IPS-NIHi7 (cell line): ENCODE data around the gene C9orf78.
"Not testable (repeated sequence)": the region's sequence is repeated elsewhere in the genome, so short reads cannot be mapped to it uniquely, and the experiment has no call there.

Experiments
- DNase-seq: peaks from one replicate; pipeline ENCODE4 v3.0.0; 2012; ENCODE audit warnings: mixed read lengths; ENCODE audit errors: extremely low spot score

C9orf78 gene

DNA sequence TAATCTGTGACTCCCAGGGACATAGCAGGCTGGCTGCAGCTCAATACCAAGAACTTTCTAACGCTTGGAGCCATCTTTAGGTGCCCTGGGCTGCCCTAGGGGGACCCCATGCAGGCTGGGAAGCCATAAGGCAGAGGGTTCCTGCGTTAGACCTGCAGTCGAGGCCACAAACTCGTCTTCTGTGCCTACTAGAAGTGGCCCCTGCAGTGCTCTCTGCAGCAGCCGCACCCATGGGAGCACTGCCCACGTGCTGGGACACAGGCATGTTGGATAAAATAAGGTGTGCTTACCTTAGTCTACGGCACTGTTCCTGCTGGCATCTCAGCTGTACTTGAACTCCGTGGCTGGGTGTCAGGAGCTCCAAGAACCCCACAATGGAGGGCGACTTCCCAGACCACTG, 22.7 kb downstream of the C9orf78 start:
- DNase-seq = no peak

DNA sequence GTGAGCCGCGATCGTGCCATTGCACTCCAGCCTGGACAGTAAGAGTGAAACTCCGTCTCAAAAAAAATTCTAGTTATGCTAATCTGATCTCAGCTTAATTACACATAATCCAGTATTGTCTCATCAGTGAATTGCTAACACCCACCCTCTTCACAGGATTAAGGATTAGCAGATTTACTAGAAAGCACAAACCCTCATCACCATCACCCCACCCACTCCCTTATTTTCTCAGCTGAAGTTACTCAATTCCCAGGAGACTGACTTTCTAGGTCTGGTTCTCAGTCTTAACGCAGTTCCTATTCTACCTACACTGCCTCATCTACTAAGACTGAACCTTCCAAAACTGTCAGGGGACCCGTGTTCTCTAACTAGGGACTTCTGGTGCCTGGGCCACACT, 23.1 kb downstream of the C9orf78 start:
- DNase-seq = no peak

DNA sequence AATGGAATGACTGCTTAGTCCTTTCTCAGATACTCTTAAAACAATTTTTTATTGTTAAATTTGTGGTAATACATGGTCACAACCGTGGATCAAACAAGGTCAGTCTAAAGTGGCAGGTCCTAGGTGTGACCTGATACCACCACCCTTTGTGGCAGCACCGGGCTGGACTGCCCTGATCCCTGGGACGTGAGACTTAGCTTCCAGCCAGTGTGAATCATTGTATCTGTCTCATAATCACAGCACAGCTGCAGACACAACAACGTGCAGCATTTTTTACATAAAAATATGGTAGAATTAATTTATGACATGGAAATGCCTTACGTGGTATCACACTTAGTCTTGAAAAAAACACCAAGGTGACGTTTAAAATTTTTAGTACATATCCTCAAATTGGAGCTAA, 24.3 kb downstream of the C9orf78 start:
- no peak for DNase-seq

DNA sequence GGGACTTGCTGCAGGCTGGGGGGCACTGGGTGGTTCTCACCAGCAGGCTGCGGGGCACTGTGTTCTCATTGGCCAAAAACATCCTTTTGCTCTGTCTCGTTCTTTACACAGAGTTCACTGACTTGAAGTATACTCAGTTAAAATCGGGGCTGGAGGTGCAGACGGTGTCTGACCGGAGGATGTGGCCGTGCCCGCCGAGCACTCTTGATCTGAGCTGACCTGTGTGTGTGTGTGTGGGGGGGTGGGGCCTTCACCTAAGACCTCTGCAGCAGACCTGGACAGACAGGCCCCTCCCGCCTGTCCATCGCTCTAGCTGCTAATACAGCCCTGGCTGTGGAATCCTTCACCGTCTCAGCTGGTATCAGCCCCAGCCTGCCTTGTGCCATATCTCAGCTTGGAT, 25.0 kb downstream of the C9orf78 start:
- DNase-seq = no peak

DNA sequence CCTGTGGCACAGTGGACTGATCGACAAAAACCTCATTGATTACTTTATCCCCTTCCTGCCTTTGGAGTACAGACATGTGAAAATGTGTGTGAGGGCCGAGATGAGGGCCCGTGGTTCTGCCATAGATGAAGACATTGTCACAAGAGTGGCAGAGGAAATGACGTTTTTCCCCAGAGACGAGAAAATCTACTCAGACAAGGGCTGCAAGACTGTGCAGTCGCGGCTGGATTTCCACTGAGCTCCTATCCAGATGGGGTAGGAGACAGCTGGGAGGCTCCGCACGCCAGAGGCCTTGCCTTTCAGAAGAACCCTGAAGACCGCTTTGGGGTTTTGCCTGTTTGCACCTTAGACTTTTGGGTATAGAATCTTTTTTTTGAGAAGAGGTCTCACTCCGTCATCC, 25.7 kb downstream of the C9orf78 start:
- DNase-seq = no peak

DNA sequence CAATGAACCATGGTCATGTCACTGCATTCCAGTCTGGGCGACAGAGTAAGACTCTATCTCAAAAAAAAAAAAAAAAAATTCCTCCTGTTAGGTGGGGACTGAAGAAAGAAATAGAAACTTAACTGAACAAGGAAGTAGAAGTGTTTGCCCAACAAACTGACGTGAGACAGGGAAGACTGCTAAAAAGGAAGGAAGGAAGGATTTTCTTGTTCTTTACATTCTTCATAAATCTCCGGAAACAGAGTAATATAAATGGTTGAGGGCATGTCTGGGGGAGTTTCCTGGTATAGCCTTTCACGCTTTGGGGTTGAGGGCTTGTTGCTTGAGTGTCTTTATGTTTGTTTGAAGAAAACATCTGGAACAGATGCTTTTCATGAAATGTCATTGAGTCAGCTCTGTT, 29.0 kb downstream of the C9orf78 start:
- no peak for DNase-seq

DNA sequence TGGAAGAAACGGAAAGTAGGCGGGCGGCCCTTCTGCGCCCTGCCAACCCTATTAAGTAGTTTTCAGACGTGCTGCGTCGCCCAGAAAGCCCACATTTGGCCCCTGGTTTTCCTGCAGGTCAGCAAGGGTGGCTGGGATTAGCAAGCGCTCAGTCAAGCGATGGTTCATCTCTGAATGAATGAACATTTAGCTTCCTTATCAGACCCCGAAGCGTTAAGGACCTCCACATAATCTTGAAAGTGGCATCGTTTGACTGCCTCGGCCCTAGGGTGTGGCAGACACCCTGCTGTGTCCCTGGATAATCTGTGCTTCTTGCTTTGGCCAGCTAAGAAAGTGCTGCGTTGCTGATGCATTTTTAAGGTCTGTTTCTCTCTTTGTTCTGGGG, 31.4 kb downstream of the C9orf78 start:
- DNase-seq = no peak

DNA sequence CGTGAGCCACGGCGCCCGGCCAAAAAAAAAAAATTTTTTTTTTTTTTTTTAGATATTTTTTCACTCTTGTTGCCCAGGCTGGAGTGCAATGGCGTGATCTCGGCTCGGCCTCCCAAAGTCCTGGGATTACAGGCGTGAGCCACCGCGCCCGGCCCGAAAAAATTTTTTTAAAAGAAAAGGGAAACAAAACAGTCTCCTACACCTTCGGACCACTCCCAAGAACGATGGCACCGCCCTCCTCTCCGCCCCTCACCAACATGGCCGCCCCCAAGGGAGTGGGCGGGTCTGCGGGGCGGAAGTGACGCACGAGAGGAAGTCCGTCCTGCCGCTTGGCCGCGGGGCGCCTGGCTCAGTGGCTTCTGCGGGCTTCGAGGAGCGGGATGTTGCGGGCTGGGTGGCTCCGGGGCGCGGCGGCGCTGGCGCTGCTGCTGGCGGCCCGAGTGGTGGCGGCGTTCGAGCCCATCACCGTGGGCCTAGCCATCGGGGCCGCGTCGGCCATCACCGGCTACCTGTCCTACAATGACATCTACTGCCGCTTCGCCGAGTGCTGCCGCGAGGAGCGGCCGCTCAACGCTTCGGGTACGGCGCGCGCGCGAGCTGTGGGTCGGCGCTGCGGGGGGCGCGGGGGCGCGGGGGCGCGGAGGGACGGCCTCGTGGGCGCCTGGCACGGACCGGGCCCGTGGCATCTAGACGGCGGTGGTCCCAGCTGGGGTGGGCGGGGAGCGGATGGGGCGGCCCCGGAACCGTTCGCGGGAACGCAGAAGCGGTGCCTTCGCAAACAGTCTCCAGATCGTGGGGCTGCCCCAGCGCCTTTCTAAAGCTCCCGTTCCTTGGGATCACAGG, 32.0 kb downstream of the C9orf78 start, which contains the start of gene TOR1B:
Gene TOR1B, plus strand, starts transcription at position 352 of the 843 bp plus-strand sequence. Its CDS starts 29 bp downstream, at position 381.
- peak; percentile 95 for DNase-seq

DNA sequence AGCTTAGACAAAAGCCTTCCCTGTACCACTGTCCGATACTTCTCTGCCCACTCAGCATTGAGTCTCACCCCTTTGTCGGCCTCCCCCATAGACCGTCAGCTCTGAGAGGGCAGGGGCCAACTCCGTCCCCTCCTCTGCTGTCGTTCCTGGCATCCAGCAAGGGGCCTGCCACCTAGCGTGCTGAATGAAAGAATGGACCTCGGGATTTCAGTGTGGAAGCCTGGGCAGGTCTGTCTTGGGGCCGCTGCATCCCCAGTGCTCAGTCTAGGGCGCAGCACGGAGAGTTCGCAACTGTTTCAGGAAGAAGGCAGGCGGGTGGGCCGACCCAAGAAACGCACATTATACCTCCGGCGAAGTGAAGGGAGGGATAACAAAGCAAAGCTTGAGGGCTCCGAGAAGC, 33.6 kb downstream of the C9orf78 start:
- no peak for DNase-seq

DNA sequence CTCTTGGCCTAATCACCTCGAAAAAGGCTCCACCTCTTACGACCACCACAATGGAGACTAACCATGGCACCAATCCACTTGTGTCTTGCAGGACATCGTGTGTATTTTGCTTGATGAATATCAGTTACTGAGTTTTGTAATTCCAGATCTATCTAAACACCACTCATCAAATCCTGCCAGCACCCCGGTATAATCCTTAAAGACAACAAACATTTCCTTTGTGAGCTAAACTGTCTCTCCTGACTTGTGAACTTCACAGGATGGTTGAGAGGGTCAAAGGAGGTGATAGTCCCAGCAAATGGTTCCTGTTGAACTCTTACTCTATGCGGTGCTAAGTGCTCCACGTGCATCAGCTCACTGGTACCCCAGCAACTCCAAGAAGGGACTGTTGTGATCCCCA, 36.1 kb downstream of the C9orf78 start:
- DNase-seq = no peak

DNA sequence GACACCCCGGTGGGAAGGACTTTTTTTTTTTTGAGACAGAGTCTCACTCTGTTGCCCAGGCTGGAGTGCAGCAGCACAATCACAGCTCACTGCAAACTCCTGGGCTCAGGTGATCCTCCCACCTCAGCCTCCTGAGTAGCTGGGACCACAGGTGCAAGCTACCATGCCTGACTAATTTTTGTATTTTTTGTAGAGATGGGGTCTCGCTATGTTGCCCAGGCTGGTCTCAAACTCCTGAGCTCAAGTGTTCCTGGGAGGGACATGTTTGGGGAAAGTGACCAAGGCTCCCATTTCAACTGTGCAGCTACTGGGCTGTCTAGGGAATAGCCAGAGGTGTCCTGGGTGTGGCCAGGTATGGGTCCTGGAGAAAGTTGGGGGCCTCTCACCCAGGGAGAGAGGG, 39.0 kb downstream of the C9orf78 start:
- not testable (repeated sequence) for DNase-seq

DNA sequence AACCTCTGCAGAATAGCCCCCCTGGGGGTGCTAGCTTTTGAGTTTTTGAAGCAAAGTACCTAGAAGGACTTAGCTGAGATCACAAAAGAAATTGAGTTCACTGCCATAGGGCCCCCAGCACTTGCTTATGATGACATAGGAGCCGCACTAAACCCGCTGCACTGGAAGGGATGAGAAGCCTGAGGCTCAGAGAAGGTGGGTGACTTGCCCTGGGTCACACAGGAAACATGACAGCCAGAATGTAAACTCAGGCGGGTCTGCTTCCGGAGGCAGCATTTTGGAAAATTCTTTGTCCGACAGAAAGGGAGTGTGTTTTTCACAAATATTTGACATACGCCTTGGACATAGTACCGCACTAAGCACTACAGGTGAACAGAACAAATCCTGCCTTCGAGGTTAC, 40.5 kb downstream of the C9orf78 start:
- DNase-seq = no peak

DNA sequence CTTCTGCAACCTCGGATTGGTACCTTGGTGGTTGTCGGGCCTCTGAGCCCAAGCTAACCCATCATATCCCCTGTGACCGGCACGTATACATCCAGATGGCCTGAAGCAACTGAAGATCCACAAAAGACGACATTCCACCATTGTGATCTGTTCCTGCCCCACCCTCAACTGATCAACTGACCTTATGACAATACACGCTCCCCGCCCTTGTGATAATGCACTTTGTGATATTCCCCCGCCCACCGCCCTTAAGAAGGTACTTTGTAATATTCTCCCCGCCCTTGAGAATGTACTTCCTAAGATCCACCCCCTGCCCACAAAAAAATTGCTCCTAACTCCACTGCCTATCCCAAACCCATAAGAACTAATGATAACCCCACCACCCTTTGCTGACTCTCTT, 48.6 kb downstream of the C9orf78 start:
- DNase-seq = no peak

DNA sequence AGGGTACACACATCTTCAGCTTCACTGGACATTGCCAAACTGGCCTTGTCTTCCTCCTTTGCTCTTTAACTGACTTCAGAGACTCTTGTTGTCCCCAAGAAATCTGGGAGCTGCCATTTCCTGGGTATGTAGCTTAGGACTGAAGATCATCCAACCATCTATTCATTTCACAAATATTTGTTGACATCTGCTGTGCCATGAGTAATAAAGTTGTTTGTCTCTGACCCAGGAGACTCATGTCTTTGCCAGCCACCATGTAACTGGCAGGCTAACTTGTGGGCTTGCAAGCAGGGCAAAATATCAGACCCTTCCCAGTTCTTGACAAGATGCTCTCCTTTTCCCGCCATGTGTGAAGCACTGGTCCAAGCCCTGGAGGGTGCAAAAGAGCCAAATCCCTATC, 49.2 kb downstream of the C9orf78 start:
- DNase-seq = no peak

DNA sequence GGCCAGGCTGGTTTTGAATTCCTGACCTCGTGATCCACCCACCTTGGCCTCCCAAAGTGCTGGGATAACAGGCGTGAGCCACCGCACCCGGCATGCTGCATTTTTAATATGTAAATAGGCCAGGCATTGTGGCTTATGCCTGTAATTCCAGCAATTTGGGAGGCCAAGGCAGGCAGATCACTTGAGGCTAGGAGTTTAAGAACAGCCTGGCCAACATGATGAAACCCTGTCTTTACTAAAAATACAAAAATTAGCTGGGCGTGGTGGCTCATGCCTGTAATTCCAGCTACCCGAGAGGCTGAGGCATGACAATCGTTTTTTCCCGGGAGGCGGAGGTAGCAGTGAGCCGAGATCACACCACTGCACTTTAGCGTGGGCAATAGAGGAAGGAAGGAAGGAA, 50.1 kb downstream of the C9orf78 start:
- not testable (repeated sequence) for DNase-seq

DNA sequence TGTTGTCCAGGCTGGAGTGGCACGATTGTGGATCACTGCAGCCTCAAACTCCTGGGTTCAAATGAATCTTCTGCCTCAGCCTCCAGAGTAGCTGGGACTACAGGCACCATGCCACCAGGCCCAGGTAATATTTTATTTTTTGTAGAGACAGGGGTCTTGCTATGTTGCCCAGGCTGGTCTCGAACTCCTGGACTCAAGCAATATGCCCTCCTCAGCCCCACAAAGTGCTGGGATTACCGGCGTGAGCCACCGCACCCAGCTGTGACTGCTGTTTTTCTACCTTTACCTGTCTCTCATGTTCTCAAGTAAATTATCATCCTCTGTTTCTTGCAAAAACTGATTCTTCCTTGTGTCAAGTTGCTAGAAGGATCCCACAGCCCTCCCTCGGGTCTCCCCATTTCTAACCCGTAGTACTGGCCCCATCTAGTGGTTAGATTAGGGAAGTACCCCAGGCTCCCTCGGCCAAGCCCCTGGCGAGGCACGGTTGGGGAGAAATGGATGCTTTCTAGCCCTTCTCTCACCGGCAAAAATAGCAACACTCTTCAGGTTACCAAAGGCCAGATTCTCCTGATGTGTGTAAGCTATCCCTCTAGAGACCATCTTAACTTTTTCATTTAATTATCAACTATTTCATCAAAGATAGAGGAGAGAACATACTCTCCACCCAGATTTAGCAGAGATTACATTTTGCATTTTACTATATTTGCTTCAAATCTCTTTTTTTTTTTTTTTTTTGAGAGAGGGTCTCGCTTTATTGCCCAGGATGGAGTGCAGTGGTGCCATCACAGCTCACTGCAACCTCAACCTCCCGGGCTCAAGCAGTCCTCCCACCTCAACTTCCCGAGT, 51.3 kb downstream of the C9orf78 start:
- DNase-seq = peak; percentile 92

DNA sequence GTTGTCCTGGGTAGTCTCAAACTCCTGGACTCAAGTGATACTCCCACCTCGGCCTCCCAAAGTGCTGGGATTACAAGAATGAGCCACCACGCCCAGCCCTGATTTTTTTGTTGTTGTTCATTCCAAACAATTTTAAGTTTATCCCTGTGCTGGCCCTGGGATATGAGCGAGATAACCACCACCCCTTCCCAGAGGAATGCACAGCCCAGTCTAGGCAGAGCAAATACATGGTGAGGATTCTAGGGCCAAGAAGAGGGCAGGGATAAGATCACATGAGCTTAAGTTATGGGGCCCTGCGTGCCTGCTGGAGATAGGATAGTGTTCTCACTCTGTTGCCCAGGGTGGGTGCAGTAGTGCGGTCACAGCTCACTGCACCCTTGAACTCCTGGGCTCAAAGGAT, 53.1 kb downstream of the C9orf78 start:
- no peak for DNase-seq

DNA sequence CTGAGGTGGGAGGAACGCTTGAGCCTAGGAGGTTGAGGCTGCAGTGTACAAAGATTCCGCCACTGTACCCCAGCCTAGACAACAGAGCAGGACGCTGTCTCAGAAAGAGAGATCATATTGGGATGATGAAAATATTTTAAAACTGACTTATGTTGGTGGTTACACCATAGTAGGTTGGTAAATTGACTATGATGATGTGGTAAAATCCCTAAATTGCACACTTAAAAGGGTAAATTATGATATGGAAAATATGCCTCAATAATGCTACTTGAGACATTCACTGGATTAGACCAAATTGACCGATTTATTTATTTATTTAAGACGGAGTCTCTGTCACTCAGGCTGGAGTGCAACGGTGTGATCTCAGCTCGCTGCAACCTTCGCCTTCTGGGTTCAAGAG, 53.9 kb downstream of the C9orf78 start:
- DNase-seq = no peak

DNA sequence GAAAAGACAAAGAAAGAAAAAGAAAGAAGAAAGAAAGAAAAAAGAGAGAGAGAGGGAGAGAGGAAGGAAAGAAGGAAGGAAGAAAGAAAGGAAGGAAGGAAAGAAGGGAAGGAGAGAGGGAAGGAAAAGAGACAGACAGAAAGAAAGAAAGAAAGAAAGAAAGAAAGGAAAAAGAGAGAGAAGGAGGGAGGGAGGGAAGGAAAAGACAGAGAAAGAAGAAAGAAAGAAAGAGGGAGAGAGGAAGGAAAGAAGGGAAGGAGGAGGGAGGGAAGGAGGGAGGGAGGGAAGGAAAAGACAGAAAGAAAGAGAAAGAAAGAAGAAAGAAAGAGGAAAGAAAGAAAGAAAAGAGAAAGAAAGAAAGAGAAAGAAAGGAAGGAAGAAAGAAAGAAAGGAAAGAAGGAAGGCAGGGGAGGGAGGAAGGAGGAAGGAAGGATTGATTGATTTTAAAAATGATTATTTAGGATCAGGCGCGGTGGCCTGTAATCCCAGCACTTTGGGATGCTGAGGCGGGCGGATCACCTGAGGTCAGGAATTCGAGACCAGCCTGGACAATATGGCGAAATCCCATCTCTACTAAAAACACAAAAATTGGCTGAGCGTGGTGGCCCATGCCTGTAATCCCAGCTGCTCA, 55.4 kb downstream of the C9orf78 start:
- DNase-seq = no peak

DNA sequence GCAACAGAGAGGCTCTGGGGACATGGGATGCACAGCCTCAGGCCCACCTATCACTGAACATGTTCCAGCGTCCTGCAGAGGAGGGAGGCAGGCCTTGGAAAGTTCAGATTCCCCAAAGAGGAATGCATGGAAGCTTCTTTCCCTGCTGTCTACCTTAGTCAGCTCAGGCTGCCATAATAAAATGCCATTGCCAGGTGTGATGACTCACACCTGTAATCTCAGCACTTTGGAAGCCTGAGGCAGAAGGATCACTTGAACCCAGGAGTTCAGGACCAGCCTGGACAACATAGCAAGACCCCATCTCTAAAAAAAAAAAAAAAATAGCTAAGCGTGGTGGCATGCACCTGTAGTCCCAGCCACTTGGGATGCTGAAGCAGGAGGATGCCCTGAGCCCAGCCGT, 56.6 kb downstream of the C9orf78 start:
- DNase-seq = no peak

DNA sequence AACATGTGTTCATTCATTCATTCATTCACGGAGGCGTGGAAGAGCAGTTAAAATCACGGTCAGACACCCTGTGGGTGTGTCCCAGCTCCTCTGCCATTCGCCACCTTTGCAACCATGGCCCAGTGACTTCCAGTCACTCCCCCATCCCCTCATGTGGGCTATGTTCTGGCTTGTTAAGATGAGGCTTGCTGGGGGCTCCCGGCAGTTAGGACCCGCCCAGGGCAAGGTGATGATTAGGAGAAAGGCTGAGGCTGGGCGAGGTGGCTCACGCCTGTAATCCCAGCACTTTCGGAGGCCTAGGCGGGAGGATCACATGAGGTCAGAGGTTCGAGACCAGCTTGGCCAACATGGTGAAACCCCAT, 57.3 kb downstream of the C9orf78 start:
- DNase-seq = no peak
